ENCODE measurements around the gene APBA2.
"Not testable (repeated sequence)": the region's sequence is repeated elsewhere in the genome, so short reads cannot be mapped to it uniquely, and the experiment has no call there.

The APBA2 gene

GRCh38 chr15:29149738-29150075 is 263.9 kb downstream of the APBA2 start:
- no peak for DNase-seq
- intact Hi-C loops (cut with DNase I) = loop anchor here (5.0 kb wide), 1 partner anchor 38 kb away; no protein-coding TSS in a partner anchor

- intact Hi-C loops (cut with DNase I) = loop anchor here (5.0 kb wide), 1 partner anchor 37 kb away; no protein-coding TSS in a partner anchor
- no peak for DNase-seq
Observed at GRCh38 chr15:29150515-29151483, 265.0 kb downstream of the APBA2 start.

DNA sequence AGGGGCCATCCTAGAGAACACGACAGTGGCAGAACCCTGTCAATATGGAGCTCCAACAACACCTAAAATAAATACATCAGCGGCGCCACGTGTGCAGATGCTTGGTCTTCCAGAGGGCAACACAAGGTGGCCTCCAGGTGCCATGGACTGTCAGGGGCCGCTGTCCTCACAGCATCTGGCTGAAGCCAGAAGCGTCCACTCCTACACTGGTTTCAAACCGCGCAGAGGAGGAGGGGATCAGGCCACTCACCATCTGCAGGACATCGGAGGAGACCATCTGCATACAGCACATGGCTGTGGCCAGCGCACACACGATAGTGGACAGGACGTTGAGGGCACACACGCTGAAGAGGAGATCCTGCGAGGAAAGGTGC is 265.7 kb downstream of the APBA2 start:
- DNase-seq = peak in 1 of 10 donors; percentile 55
- intact Hi-C loops (cut with DNase I) = loop anchor here (5.0 kb wide), 1 partner anchor 36 kb away; no protein-coding TSS in a partner anchor

DNA sequence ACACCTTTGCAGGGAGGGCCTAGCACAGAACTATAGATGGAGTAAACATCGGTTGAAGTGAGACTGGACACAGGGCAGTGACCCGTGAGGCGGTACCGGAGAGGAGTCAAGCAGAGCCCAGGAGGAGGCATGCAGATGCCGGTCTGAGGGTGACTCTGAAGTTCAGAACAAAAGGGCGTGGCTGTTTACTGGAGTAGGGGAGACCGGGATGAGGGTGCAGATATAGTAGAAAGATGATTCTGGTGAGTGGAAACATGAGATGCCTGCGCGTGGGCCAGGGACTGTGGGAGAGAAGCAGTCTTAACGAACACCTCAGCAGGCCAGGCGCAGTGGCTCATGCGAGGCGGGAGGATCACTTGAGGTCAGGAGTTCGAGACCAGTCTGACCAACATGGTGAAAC is 270.7 kb downstream of the APBA2 start:
- peak in 1 of 10 donors; percentile 59 for DNase-seq
- intact Hi-C loops (cut with DNase I) = no loop called here

DNA sequence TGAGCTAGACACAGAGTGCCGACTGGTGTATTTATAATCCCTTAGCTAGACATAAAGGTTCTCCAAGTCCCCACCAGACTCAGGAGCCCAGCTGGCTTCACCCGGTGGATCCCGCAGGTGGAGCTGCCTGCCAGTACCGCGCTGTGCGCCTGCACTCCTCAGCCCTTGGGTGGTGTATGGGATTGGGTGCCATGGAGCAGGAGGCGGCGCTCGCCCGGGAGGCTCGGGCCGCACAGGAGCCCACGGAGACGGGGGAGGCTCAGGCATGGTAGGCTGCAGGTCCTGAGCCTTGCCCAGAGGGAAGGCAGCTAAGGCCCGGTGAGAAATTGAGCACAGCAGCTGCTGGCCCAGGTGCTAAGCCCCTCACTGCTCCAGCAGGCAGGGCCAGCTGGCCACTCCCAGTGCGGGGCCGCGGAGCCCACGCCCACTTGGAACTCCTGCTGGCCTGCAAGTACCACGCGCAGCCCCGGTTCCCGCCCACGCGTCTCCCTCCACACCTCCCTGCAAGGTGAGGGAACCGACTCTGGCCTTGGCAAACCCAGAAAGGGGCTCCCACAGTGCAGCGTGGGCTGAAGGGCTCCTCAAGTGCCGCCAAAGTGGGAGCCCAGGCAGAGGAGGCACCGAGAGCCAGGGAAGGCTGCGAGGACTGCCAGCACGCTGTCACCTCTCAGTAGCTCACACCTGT is 274.1 kb downstream of the APBA2 start:
- peak in 1 of 10 donors; percentile 76 for DNase-seq
- intact Hi-C loops (cut with DNase I) = no loop called here

GRCh38 chr15:29162411-29162810 is 276.6 kb downstream of the APBA2 start:
- intact Hi-C loops (cut with DNase I) = no loop called here
- no peak for DNase-seq

GRCh38 chr15:29167122-29167521 is 281.3 kb downstream of the APBA2 start:
- intact Hi-C loops (cut with DNase I); DNase-seq: not testable (repeated sequence)

Measured in posterior cingulate gyrus (tissue), 11 donors.